GM12878 (cell line): ENCODE results near the gene HADHA. TPM values are rescaled to one million over a fixed set of nuclear protein-coding genes. Genes with fewer than 3 reads are reported as not detected.

Source experiments
- ATAC-seq: fragments of 200-7000 bp; cut with Tn5 transposase; 3 replicates; pipeline ENCODE4 v1.9.1; 2020; ENCODE audit warnings: mild to moderate bottlenecking, moderate library complexity
- BruUV-seq: library from RNA; stranded (reverse); fragments of 400-500 nt; replicated peaks from 2 replicates; lab custom pipeline; 2021; lab: Mats Ljungman, UMichigan
- CTCF ChIA-PET: fragments of 300-600 bp; sonication (Branson Sonifier 250); formaldehyde crosslinking; extraction: SDS; loops from one replicate; lab custom pipeline; 2021; ENCODE audit warnings: inconsistent platforms; lab: Yijun Ruan, JAX
- POLR2A ChIA-PET: fragments of 350-600 bp; formaldehyde crosslinking; extraction: SDS; loops from one replicate; lab custom pipeline; 2021; ENCODE audit warnings: inconsistent platforms; lab: Charles Lee
- RAD21 ChIA-PET: fragments of 300-600 bp; sonication (Branson Sonifier 250); formaldehyde crosslinking; loops from one replicate; lab custom pipeline; 2023; ENCODE audit warnings: antibody characterized with exemption; ENCODE audit not compliant: unreplicated experiment; lab: Charles Lee
- SMC1A ChIA-PET: fragments of 300-600 bp; sonication (Branson Sonifier 250); formaldehyde crosslinking; loops from one replicate; lab custom pipeline; 2023; ENCODE audit not compliant: unreplicated experiment, uncharacterized antibody; lab: Charles Lee
- DNase-seq: peaks from one replicate; pipeline ENCODE4 v3.0.0-alpha.2; 2011; ENCODE audit warnings: low read depth, low spot score
- FAIRE-seq: peaks from 3 replicates; lab custom pipeline; 2011; peaks lifted over from hg19 to GRCh38; lab: Jason Lieb, UNC
- H2AFZ ChIP-seq: 2 replicates; pipeline ENCODE4 v1.6.0; 2011; ENCODE audit warnings: low read depth, low read length, control low read depth; ENCODE audit not compliant: control insufficient read depth
- H3K27ac ChIP-seq: 2 replicates; pipeline ENCODE4 v1.5.1; 2011; ENCODE audit warnings: control low read depth; ENCODE audit not compliant: control insufficient read depth, insufficient read depth
- H3K27me3 ChIP-seq, 2 experiments: replicated peaks in 1 of 2; 2 replicates each; pipeline versions ENCODE4 v1.6.0 to v1.6.1; 2011; ENCODE audit warnings: low read length in 1 of 2; ENCODE audit not compliant: control insufficient read depth in 2 of 2, insufficient read depth in 2 of 2
- H3K36me3 ChIP-seq, 2 experiments: 2 replicates each; pipeline ENCODE4 v1.5.1; 2011; ENCODE audit warnings: low read length in 1 of 2; ENCODE audit not compliant: control insufficient read depth in 2 of 2, insufficient read depth in 2 of 2
- H3K4me1 ChIP-seq: 2 replicates; pipeline ENCODE4 v1.6.1; 2011; ENCODE audit warnings: mild to moderate bottlenecking, low read length, moderate library complexity, mixed read lengths; ENCODE audit not compliant: control insufficient read depth, insufficient read depth
- H3K4me2 ChIP-seq: 2 replicates; pipeline ENCODE4 v1.6.0; 2011; ENCODE audit warnings: control low read depth; ENCODE audit not compliant: control insufficient read depth, insufficient read depth
- H3K4me3 ChIP-seq: fragments of 200-600 bp; sonication (generic); 2 replicates; pipeline ENCODE4 v1.5.1; 2016
- H3K79me2 ChIP-seq: 2 replicates; pipeline ENCODE4 v1.6.0; 2011; ENCODE audit warnings: low read length; ENCODE audit not compliant: control insufficient read depth, insufficient read depth
- H3K9ac ChIP-seq: 2 replicates; pipeline ENCODE4 v1.8.0; 2011; ENCODE audit warnings: low read length, control low read depth, mixed read lengths; ENCODE audit not compliant: control insufficient read depth, insufficient read depth
- H3K9me3 ChIP-seq: replicated peaks from 3 replicates; pipeline ENCODE4 v1.5.1; 2011; ENCODE audit warnings: mild to moderate bottlenecking, low read length; ENCODE audit not compliant: control insufficient read depth, insufficient read depth
- H4K20me1 ChIP-seq: 2 replicates; pipeline ENCODE4 v1.6.0; 2011; ENCODE audit not compliant: control insufficient read depth, insufficient read depth
- BCL11A ChIP-seq: IDR thresholded peaks from 2 replicates; pipeline ENCODE4 v1.6.1; 2011; ENCODE audit warnings: low read depth, low read length
- BMI1 ChIP-seq: fragments of 450-650 bp; IDR thresholded peaks from 2 replicates; pipeline ENCODE4 v1.6.1; 2016; ENCODE audit warnings: mild to moderate bottlenecking, moderate library complexity, borderline replicate concordance
- HDAC2 ChIP-seq: fragments of 200-600 bp; sonication (generic); IDR thresholded peaks from 2 replicates; pipeline ENCODE4 v1.6.1; 2017
- NFXL1 ChIP-seq: fragments of 450-650 bp; IDR thresholded peaks from 2 replicates; pipeline ENCODE4 v1.6.1; 2017; ENCODE audit warnings: antibody characterized with exemption, mild to moderate bottlenecking, borderline replicate concordance
- NRF1 ChIP-seq: conservative IDR thresholded peaks from 2 replicates; pipeline ENCODE4 v1.6.1; 2011; ENCODE audit warnings: mild to moderate bottlenecking, low read depth, low read length, improper control_type of control experiment
- PAX8 ChIP-seq: fragments of 450-650 bp; IDR thresholded peaks from 2 replicates; pipeline ENCODE4 v1.6.1; 2017; ENCODE audit warnings: mild to moderate bottlenecking, moderate library complexity
- POLR2AphosphoS5 ChIP-seq: IDR thresholded peaks from 2 replicates; pipeline ENCODE4 v1.6.1; 2011; ENCODE audit warnings: mild to moderate bottlenecking, low read length, inconsistent platforms
- STAT3 ChIP-seq: IDR thresholded peaks from 2 replicates; pipeline ENCODE4 v1.6.1; 2011; ENCODE audit warnings: low read depth, low read length, improper control_type of control experiment
- ZSCAN29 ChIP-seq: fragments of 450-650 bp; IDR thresholded peaks from 2 replicates; pipeline ENCODE4 v1.6.1; 2017; ENCODE audit warnings: mild to moderate bottlenecking, moderate library complexity
- WGBS: methylation state at CpG from one replicate; pipeline ENCODE4 v1.1.6; 2016; ENCODE audit warnings: low lambda C conversion rate; ENCODE audit not compliant: insufficient replicate concordance, insufficient coverage; ENCODE audit errors: missing lambda C conversion rate; 5-methylcytosine and 5-hydroxymethylcytosine counted together
- in situ Hi-C: fragments of 300-500 bp; cut with MboI; formaldehyde crosslinking; loops from 9 replicates; pipeline ENCODE4 v1.14.3; 2018; ENCODE audit warnings: mixed read lengths
- intact Hi-C: fragments of 100-400 bp; cut with micrococcal nuclease; formaldehyde crosslinking; loops from one replicate; pipeline ENCODE4 v1.14.2; 2022; ENCODE audit not compliant: unreplicated experiment
- polyA plus RNA-seq, 11 experiments: library from polyadenylated mRNA; depleted of rRNA in 4 of 11; unstranded in 6 of 11; stranded (reverse) in 5 of 11; fragments of >200 nt; fragmentation: Nextera tagmentation in 4 of 11; fragmentation: Illumina TruSeq in 1 of 11; extraction: Ambion mirVana in 4 of 11; extraction: Trizol in 1 of 11; gene quantifications; 1 replicate in 1 of 11; 2 replicates in 10 of 11; pipeline versions ENCODE4 v1.2.1 to v1.2.3, GENCODE V29; 2011 to 2016; ENCODE audit warnings: inconsistent platforms in 2 of 11, missing spikeins in 2 of 11, low read depth in 1 of 11
- total RNA-seq, 4 experiments: library from RNA; depleted of rRNA in 3 of 4; stranded (reverse); fragments of >200 nt in 3 of 4; fragmentation: Illumina TruSeq in 1 of 4; extraction: Trizol in 1 of 4; gene quantifications; 2 replicates each; pipeline versions ENCODE4 v1.2.1 to v1.2.3, GENCODE V29; 2013 to 2021
- TF ChIP-seq, protein P1 (sequence below): fragments of 150-350 bp; IDR thresholded peaks from 2 replicates; pipeline ENCODE4 v1.6.1; 2016; ENCODE audit warnings: low read depth, low read length
- TF ChIP-seq, protein P2 (sequence below): fragments of 450-650 bp; IDR thresholded peaks from 2 replicates; pipeline ENCODE4 v1.6.1; 2017; ENCODE audit warnings: antibody characterized with exemption, mild to moderate bottlenecking, moderate library complexity
- TF ChIP-seq, protein P3 (sequence below): IDR thresholded peaks from 2 replicates; pipeline ENCODE4 v1.6.1; 2012; ENCODE audit warnings: low read depth, low read length, improper control_type of control experiment
- TF ChIP-seq, protein P4 (sequence below): fragments of 450-650 bp; IDR thresholded peaks from 2 replicates; pipeline ENCODE4 v1.6.1; 2017; ENCODE audit warnings: low read depth, mild to moderate bottlenecking, moderate library complexity

The HADHA gene
- total and polyA plus RNA-seq, 10 of the 15 experiments (the other 5 are each of a cell fraction or from before 2014, with no cell fraction given): 109 to 207 (median 165) TPM

DNA sequence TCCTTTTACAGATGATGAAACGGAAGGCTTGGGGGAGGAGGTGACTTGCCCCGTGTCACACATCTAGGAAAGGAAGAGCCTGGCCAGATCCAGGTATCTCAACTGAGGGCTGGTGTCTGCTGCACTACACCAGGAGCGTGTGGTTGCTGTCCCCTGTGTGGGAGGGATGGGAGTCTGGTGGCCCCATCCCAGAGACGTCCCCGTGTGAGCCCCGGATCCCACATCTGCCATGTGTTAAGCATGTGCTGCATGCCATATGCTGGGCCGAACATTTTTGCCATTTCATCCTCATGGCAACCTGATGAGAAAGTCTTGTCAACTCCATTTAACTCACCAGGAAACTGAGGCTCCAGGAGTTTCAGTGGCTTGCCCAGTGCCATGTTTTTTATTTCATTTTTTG lies 67.3 kb downstream of the HADHA start:
- DNase-seq (no peak), ATAC-seq (no peak)
- Histone ChIP-seq H3K4me2 (no peak overlapping the region), H3K79me2 (no peaks in the 10 kb centered on the region), H3K27ac (no peak overlapping the region), H3K4me3 (no peak overlapping the region), H3K9ac (no peak overlapping the region), H3K4me1 (no peaks in the 10 kb centered on the region; the same call in 1 of the 2 replicates), H3K27me3 (peaks cover 4 to 13% of the 10 kb centered on the region in 2 experiments), H3K36me3 (no peaks in the 10 kb centered on the region)
- ChIA-PET SMC1A (interaction anchor here (0.6 kb wide), 1 partner anchor 32 kb away, joined by 4 read pairs; no protein-coding TSS in a partner anchor), CTCF (no interaction called here)
- WGBS: 61% methylated on average over 7 of the region's 7 CpGs
- intact Hi-C loops: no loop called here
- in situ Hi-C loops: no loop called here
- BruUV-seq: no TSS peak
- TF ChIP-seq, protein P1, sequence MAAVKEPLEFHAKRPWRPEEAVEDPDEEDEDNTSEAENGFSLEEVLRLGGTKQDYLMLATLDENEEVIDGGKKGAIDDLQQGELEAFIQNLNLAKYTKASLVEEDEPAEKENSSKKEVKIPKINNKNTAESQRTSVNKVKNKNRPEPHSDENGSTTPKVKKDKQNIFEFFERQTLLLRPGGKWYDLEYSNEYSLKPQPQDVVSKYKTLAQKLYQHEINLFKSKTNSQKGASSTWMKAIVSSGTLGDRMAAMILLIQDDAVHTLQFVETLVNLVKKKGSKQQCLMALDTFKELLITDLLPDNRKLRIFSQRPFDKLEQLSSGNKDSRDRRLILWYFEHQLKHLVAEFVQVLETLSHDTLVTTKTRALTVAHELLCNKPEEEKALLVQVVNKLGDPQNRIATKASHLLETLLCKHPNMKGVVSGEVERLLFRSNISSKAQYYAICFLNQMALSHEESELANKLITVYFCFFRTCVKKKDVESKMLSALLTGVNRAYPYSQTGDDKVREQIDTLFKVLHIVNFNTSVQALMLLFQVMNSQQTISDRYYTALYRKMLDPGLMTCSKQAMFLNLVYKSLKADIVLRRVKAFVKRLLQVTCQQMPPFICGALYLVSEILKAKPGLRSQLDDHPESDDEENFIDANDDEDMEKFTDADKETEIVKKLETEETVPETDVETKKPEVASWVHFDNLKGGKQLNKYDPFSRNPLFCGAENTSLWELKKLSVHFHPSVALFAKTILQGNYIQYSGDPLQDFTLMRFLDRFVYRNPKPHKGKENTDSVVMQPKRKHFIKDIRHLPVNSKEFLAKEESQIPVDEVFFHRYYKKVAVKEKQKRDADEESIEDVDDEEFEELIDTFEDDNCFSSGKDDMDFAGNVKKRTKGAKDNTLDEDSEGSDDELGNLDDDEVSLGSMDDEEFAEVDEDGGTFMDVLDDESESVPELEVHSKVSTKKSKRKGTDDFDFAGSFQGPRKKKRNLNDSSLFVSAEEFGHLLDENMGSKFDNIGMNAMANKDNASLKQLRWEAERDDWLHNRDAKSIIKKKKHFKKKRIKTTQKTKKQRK: no peak
- TF ChIP-seq BCL11A (no peak), ZSCAN29 (no peak), PAX8 (no peak), HDAC2 (no peak), NRF1 (no peak), STAT3 (no peak), NFXL1 (no peak), POLR2AphosphoS5 (no peak), BMI1 (no peak)
- TF ChIP-seq, protein P2, sequence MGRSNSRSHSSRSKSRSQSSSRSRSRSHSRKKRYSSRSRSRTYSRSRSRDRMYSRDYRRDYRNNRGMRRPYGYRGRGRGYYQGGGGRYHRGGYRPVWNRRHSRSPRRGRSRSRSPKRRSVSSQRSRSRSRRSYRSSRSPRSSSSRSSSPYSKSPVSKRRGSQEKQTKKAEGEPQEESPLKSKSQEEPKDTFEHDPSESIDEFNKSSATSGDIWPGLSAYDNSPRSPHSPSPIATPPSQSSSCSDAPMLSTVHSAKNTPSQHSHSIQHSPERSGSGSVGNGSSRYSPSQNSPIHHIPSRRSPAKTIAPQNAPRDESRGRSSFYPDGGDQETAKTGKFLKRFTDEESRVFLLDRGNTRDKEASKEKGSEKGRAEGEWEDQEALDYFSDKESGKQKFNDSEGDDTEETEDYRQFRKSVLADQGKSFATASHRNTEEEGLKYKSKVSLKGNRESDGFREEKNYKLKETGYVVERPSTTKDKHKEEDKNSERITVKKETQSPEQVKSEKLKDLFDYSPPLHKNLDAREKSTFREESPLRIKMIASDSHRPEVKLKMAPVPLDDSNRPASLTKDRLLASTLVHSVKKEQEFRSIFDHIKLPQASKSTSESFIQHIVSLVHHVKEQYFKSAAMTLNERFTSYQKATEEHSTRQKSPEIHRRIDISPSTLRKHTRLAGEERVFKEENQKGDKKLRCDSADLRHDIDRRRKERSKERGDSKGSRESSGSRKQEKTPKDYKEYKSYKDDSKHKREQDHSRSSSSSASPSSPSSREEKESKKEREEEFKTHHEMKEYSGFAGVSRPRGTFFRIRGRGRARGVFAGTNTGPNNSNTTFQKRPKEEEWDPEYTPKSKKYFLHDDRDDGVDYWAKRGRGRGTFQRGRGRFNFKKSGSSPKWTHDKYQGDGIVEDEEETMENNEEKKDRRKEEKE: no peak
- TF ChIP-seq, protein P3, sequence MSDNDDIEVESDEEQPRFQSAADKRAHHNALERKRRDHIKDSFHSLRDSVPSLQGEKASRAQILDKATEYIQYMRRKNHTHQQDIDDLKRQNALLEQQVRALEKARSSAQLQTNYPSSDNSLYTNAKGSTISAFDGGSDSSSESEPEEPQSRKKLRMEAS: no peak
- TF ChIP-seq, protein P4, sequence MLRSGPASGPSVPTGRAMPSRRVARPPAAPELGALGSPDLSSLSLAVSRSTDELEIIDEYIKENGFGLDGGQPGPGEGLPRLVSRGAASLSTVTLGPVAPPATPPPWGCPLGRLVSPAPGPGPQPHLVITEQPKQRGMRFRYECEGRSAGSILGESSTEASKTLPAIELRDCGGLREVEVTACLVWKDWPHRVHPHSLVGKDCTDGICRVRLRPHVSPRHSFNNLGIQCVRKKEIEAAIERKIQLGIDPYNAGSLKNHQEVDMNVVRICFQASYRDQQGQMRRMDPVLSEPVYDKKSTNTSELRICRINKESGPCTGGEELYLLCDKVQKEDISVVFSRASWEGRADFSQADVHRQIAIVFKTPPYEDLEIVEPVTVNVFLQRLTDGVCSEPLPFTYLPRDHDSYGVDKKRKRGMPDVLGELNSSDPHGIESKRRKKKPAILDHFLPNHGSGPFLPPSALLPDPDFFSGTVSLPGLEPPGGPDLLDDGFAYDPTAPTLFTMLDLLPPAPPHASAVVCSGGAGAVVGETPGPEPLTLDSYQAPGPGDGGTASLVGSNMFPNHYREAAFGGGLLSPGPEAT: no peak
- TF ChIP-seq, all 136 proteins: peak for 0
- POLR2A ChIA-PET: no interaction called here
- Histone ChIP-seq H4K20me1 (no peaks in the 10 kb centered on the region; the same call in 1 of the 2 replicates), H3K9me3 (no peaks in the 10 kb centered on the region), H2AFZ (no peak overlapping the region)
- FAIRE-seq: no peak
- RAD21 ChIA-PET: no interaction called here
